GM12878 (cell line): ENCODE measurements around the gene COX10. TPM values are rescaled to one million over a fixed set of nuclear protein-coding genes. Genes with fewer than 3 reads are reported as not detected.

ENCODE experiments used
- ATAC-seq: fragments of 200-7000 bp; cut with Tn5 transposase; 3 replicates; pipeline ENCODE4 v1.9.1; 2020; ENCODE audit warnings: mild to moderate bottlenecking, moderate library complexity
- BruUV-seq: library from RNA; stranded (reverse); fragments of 400-500 nt; replicated peaks from 2 replicates; lab custom pipeline; 2021; lab: Mats Ljungman, UMichigan
- CTCF ChIA-PET: fragments of 300-600 bp; sonication (Branson Sonifier 250); formaldehyde crosslinking; extraction: SDS; loops from one replicate; lab custom pipeline; 2021; ENCODE audit warnings: inconsistent platforms; lab: Yijun Ruan, JAX
- POLR2A ChIA-PET: fragments of 350-600 bp; formaldehyde crosslinking; extraction: SDS; loops from one replicate; lab custom pipeline; 2021; ENCODE audit warnings: inconsistent platforms; lab: Charles Lee
- RAD21 ChIA-PET: fragments of 300-600 bp; sonication (Branson Sonifier 250); formaldehyde crosslinking; loops from one replicate; lab custom pipeline; 2023; ENCODE audit warnings: antibody characterized with exemption; ENCODE audit not compliant: unreplicated experiment; lab: Charles Lee
- SMC1A ChIA-PET: fragments of 300-600 bp; sonication (Branson Sonifier 250); formaldehyde crosslinking; loops from one replicate; lab custom pipeline; 2023; ENCODE audit not compliant: unreplicated experiment, uncharacterized antibody; lab: Charles Lee
- DNase-seq: peaks from one replicate; pipeline ENCODE4 v3.0.0-alpha.2; 2011; ENCODE audit warnings: low read depth, low spot score
- FAIRE-seq: peaks from 3 replicates; lab custom pipeline; 2011; peaks lifted over from hg19 to GRCh38; lab: Jason Lieb, UNC
- H2AFZ ChIP-seq: 2 replicates; pipeline ENCODE4 v1.6.0; 2011; ENCODE audit warnings: low read depth, low read length, control low read depth; ENCODE audit not compliant: control insufficient read depth
- H3K27ac ChIP-seq: 2 replicates; pipeline ENCODE4 v1.5.1; 2011; ENCODE audit warnings: control low read depth; ENCODE audit not compliant: control insufficient read depth, insufficient read depth
- H3K27me3 ChIP-seq, 2 experiments: replicated peaks in 1 of 2; 2 replicates each; pipeline versions ENCODE4 v1.6.0 to v1.6.1; 2011; ENCODE audit warnings: low read length in 1 of 2; ENCODE audit not compliant: control insufficient read depth in 2 of 2, insufficient read depth in 2 of 2
- H3K36me3 ChIP-seq, 2 experiments: 2 replicates each; pipeline ENCODE4 v1.5.1; 2011; ENCODE audit warnings: low read length in 1 of 2; ENCODE audit not compliant: control insufficient read depth in 2 of 2, insufficient read depth in 2 of 2
- H3K4me1 ChIP-seq: 2 replicates; pipeline ENCODE4 v1.6.1; 2011; ENCODE audit warnings: mild to moderate bottlenecking, low read length, moderate library complexity, mixed read lengths; ENCODE audit not compliant: control insufficient read depth, insufficient read depth
- H3K4me2 ChIP-seq: 2 replicates; pipeline ENCODE4 v1.6.0; 2011; ENCODE audit warnings: control low read depth; ENCODE audit not compliant: control insufficient read depth, insufficient read depth
- H3K4me3 ChIP-seq: fragments of 200-600 bp; sonication (generic); 2 replicates; pipeline ENCODE4 v1.5.1; 2016
- H3K79me2 ChIP-seq: 2 replicates; pipeline ENCODE4 v1.6.0; 2011; ENCODE audit warnings: low read length; ENCODE audit not compliant: control insufficient read depth, insufficient read depth
- H3K9ac ChIP-seq: 2 replicates; pipeline ENCODE4 v1.8.0; 2011; ENCODE audit warnings: low read length, control low read depth, mixed read lengths; ENCODE audit not compliant: control insufficient read depth, insufficient read depth
- H3K9me3 ChIP-seq: replicated peaks from 3 replicates; pipeline ENCODE4 v1.5.1; 2011; ENCODE audit warnings: mild to moderate bottlenecking, low read length; ENCODE audit not compliant: control insufficient read depth, insufficient read depth
- H4K20me1 ChIP-seq: 2 replicates; pipeline ENCODE4 v1.6.0; 2011; ENCODE audit not compliant: control insufficient read depth, insufficient read depth
- ATF3 ChIP-seq: IDR thresholded peaks from 2 replicates; pipeline ENCODE4 v1.6.1; 2011; ENCODE audit warnings: low read depth, mild to moderate bottlenecking, low read length, moderate library complexity, borderline replicate concordance; ENCODE audit errors: extremely low read depth
- BACH1 ChIP-seq: fragments of 450-650 bp; IDR thresholded peaks from 2 replicates; pipeline ENCODE4 v1.6.1; 2017; ENCODE audit warnings: mild to moderate bottlenecking, borderline replicate concordance
- BCL11A ChIP-seq: IDR thresholded peaks from 2 replicates; pipeline ENCODE4 v1.6.1; 2011; ENCODE audit warnings: low read depth, low read length
- CEBPB ChIP-seq, 2 experiments: fragments of 150-350 bp in 1 of 2; IDR thresholded peaks; 2 replicates each; pipeline ENCODE4 v1.6.1; 2012 to 2014; ENCODE audit warnings: low read depth in 2 of 2, low read length in 2 of 2, borderline replicate concordance in 1 of 2, inconsistent platforms in 1 of 2
- EED ChIP-seq: sonication (generic); IDR thresholded peaks from 2 replicates; pipeline ENCODE4 v1.6.1; 2016; ENCODE audit warnings: antibody characterized with exemption, low read depth
- FOXK2 ChIP-seq: fragments of 450-650 bp; IDR thresholded peaks from 2 replicates; pipeline ENCODE4 v1.6.1; 2017; ENCODE audit warnings: mild to moderate bottlenecking, moderate library complexity
- NR2C1 ChIP-seq: fragments of 450-650 bp; IDR thresholded peaks from 2 replicates; pipeline ENCODE4 v1.6.1; 2017; ENCODE audit warnings: antibody characterized with exemption, mild to moderate bottlenecking, moderate library complexity
- PAX5 ChIP-seq: IDR thresholded peaks from 2 replicates; pipeline ENCODE4 v1.6.1; 2011; ENCODE audit warnings: low read depth, low read length, borderline replicate concordance
- RB1 ChIP-seq: fragments of 450-650 bp; formaldehyde crosslinking; IDR thresholded peaks from 2 replicates; pipeline ENCODE4 v1.6.1; 2017; ENCODE audit warnings: mild to moderate bottlenecking, borderline replicate concordance
- STAT1 ChIP-seq: fragments of 450-650 bp; conservative IDR thresholded peaks from 2 replicates; pipeline ENCODE4 v1.6.1; 2014; ENCODE audit warnings: antibody characterized with exemption, mild to moderate bottlenecking
- TCF12 ChIP-seq: IDR thresholded peaks from 2 replicates; pipeline ENCODE4 v1.6.1; 2011; ENCODE audit warnings: low read depth, mild to moderate bottlenecking, low read length
- ZBTB4 ChIP-seq: fragments of 450-650 bp; formaldehyde crosslinking; IDR thresholded peaks from 2 replicates; pipeline ENCODE4 v1.4.0; 2022; ENCODE audit warnings: mild to moderate bottlenecking, moderate library complexity
- ZNF24 ChIP-seq: fragments of 450-650 bp; IDR thresholded peaks from 2 replicates; pipeline ENCODE4 v1.6.1; 2017; ENCODE audit warnings: antibody characterized with exemption, mild to moderate bottlenecking
- ZNF274 ChIP-seq: IDR thresholded peaks from one replicate; pipeline ENCODE4 v1.8.0; 2011; ENCODE audit not compliant: insufficient read length, insufficient read depth
- whole genome bisulfite sequencing: methylation state at CpG from one replicate; pipeline ENCODE4 v1.1.6; 2016; ENCODE audit warnings: low lambda C conversion rate; ENCODE audit not compliant: insufficient replicate concordance, insufficient coverage; ENCODE audit errors: missing lambda C conversion rate; 5-methylcytosine and 5-hydroxymethylcytosine counted together
- in situ Hi-C: fragments of 300-500 bp; cut with MboI; formaldehyde crosslinking; loops from 9 replicates; pipeline ENCODE4 v1.14.3; 2018; ENCODE audit warnings: mixed read lengths
- intact Hi-C: fragments of 100-400 bp; cut with micrococcal nuclease; formaldehyde crosslinking; loops from one replicate; pipeline ENCODE4 v1.14.2; 2022; ENCODE audit not compliant: unreplicated experiment
- polyA plus RNA-seq, 11 experiments: library from polyadenylated mRNA; depleted of rRNA in 4 of 11; unstranded in 6 of 11; stranded (reverse) in 5 of 11; fragments of >200 nt; fragmentation: Nextera tagmentation in 4 of 11; fragmentation: Illumina TruSeq in 1 of 11; extraction: Ambion mirVana in 4 of 11; extraction: Trizol in 1 of 11; gene quantifications; 1 replicate in 1 of 11; 2 replicates in 10 of 11; pipeline versions ENCODE4 v1.2.1 to v1.2.3, GENCODE V29; 2011 to 2016; ENCODE audit warnings: inconsistent platforms in 2 of 11, missing spikeins in 2 of 11, low read depth in 1 of 11
- total RNA-seq, 4 experiments: library from RNA; depleted of rRNA in 3 of 4; stranded (reverse); fragments of >200 nt in 3 of 4; fragmentation: Illumina TruSeq in 1 of 4; extraction: Trizol in 1 of 4; gene quantifications; 2 replicates each; pipeline versions ENCODE4 v1.2.1 to v1.2.3, GENCODE V29; 2013 to 2021
- TF ChIP-seq, protein P1 (sequence below): fragments of 450-650 bp; IDR thresholded peaks from 2 replicates; pipeline ENCODE4 v1.6.1; 2017; ENCODE audit warnings: low read depth, mild to moderate bottlenecking, moderate library complexity
- TF ChIP-seq, protein P2 (sequence below): fragments of 450-650 bp; IDR thresholded peaks from 2 replicates; pipeline ENCODE4 v1.6.1; 2016; ENCODE audit warnings: mild to moderate bottlenecking
- TF ChIP-seq, protein P3 (sequence below): fragments of 450-650 bp; IDR thresholded peaks from 2 replicates; pipeline ENCODE4 v1.6.1; 2016; ENCODE audit warnings: mild to moderate bottlenecking

The COX10 gene
- total and polyA plus RNA-seq, 10 of the 15 experiments (the other 5 are each of a cell fraction or from before 2014, with no cell fraction given), result 9.6 to 29.4 (median 21.3) TPM

DNA sequence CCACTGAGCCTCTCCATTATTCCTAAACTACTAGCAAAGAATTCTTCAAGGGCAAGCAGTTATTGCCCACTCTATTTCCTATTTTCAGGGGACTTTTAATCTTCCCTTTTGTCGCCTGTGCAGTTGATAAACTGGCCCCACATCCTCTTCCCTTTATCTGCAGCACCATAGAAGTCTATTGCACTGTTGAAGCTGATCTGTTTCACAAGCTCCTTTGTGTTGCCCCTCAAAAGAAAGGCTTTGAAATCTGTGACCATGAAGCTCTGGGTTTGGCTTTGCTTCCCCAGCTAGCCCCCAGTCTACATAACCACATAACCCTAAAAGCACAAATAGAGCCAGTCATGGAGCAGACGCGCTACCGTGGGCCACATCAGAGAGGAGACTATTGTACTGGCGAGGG, 130.3 kb downstream of the COX10 start (continued):
- TF ChIP-seq, protein P1, sequence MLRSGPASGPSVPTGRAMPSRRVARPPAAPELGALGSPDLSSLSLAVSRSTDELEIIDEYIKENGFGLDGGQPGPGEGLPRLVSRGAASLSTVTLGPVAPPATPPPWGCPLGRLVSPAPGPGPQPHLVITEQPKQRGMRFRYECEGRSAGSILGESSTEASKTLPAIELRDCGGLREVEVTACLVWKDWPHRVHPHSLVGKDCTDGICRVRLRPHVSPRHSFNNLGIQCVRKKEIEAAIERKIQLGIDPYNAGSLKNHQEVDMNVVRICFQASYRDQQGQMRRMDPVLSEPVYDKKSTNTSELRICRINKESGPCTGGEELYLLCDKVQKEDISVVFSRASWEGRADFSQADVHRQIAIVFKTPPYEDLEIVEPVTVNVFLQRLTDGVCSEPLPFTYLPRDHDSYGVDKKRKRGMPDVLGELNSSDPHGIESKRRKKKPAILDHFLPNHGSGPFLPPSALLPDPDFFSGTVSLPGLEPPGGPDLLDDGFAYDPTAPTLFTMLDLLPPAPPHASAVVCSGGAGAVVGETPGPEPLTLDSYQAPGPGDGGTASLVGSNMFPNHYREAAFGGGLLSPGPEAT, result no peak
- TF ChIP-seq EED, result no peak
- TF ChIP-seq ZNF274, result no peak
- TF ChIP-seq CEBPB (IDR thresholded peaks at IDR 0.05; ENCODE audit: borderline replicate concordance in 1 of 2, low read depth in 2 of 2, low read length in 2 of 2), result no peak
- TF ChIP-seq STAT1, result no peak
- no peak for TF ChIP-seq BCL11A

- no peak for FAIRE-seq
- RAD21 ChIA-PET, result no interaction called here
- H3K27me3 ChIP-seq, result no peaks in the 10 kb centered on the region
- H3K36me3 ChIP-seq, result no peaks in the 10 kb centered on the region; a peak in 2 of 4 replicates
- no peaks in the 10 kb centered on the region for H3K4me1 ChIP-seq
- POLR2A ChIA-PET, result no interaction called here
- H3K4me2 ChIP-seq, result no peak overlapping the region
- DNase-seq, result no peak
- no peaks in the 10 kb centered on the region for H4K20me1 ChIP-seq
- no peaks in the 10 kb centered on the region for H3K9me3 ChIP-seq
- SMC1A ChIA-PET, result no interaction called here
- in situ Hi-C loops, result no loop called here
- no peak for ATAC-seq
- no peak overlapping the region for H3K27ac ChIP-seq
- BruUV-seq, result no TSS peak
- H3K79me2 ChIP-seq, result no peaks in the 10 kb centered on the region
- CTCF ChIA-PET, result no interaction called here
- WGBS, result 100% methylated on average over 4 of the region's 4 CpGs
- no peak overlapping the region for H2AFZ ChIP-seq
- H3K4me3 ChIP-seq, result no peak overlapping the region
- H3K9ac ChIP-seq, result no peak overlapping the region
- intact Hi-C loops, result no loop called here
- TF ChIP-seq ATF3 (no peak), ZBTB4 (no peak), PAX5 (no peak), TCF12 (no peak), ZNF24 (no peak), FOXK2 (no peak), BACH1 (no peak), RB1 (no peak), NR2C1 (no peak)
- TF ChIP-seq, protein P2, sequence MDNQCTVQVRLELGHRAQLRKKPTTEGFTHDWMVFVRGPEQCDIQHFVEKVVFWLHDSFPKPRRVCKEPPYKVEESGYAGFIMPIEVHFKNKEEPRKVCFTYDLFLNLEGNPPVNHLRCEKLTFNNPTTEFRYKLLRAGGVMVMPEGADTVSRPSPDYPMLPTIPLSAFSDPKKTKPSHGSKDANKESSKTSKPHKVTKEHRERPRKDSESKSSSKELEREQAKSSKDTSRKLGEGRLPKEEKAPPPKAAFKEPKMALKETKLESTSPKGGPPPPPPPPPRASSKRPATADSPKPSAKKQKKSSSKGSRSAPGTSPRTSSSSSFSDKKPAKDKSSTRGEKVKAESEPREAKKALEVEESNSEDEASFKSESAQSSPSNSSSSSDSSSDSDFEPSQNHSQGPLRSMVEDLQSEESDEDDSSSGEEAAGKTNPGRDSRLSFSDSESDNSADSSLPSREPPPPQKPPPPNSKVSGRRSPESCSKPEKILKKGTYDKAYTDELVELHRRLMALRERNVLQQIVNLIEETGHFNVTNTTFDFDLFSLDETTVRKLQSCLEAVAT, result no peak
- TF ChIP-seq, protein P3, sequence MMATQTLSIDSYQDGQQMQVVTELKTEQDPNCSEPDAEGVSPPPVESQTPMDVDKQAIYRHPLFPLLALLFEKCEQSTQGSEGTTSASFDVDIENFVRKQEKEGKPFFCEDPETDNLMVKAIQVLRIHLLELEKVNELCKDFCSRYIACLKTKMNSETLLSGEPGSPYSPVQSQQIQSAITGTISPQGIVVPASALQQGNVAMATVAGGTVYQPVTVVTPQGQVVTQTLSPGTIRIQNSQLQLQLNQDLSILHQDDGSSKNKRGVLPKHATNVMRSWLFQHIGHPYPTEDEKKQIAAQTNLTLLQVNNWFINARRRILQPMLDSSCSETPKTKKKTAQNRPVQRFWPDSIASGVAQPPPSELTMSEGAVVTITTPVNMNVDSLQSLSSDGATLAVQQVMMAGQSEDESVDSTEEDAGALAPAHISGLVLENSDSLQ, result no peak
These were observed 131.1 kb downstream of the COX10 start for GRCh38 chr17:14200354-14200753.
